HCT116 (cell line): ENCODE measurements around the gene ABL1. TPM values are rescaled to one million over a fixed set of nuclear protein-coding genes. Genes with fewer than 3 reads are reported as not detected.

ENCODE experiments used
- ATAC-seq: fragments of 200-7000 bp; cut with Tn5 transposase; 2 replicates; pipeline ENCODE4 v1.9.1; 2020; ENCODE audit warnings: mild to moderate bottlenecking, moderate library complexity
- BruUV-seq: library from RNA; stranded (reverse); fragments of 400-500 nt; replicated peaks from 2 replicates; lab custom pipeline; 2021; lab: Mats Ljungman, UMichigan
- CTCF ChIA-PET: fragments of 300-600 bp; sonication (Branson Sonifier 250); formaldehyde crosslinking; loops from one replicate; lab custom pipeline; 2021; ENCODE audit warnings: antibody characterized with exemption; lab: Charles Lee
- POLR2A ChIA-PET: fragments of 300-600, 350-600 bp; sonication (Branson Sonifier 250); formaldehyde crosslinking; loops from one replicate; lab custom pipeline; 2021; ENCODE audit warnings: antibody characterized with exemption; lab: Charles Lee
- RAD21 ChIA-PET, 2 experiments: fragments of 300-600 bp; sonication (Branson Sonifier 250); formaldehyde crosslinking; loops; one replicate each; lab custom pipeline; 2023; ENCODE audit warnings: low total read pairs in 2 of 2; ENCODE audit not compliant: uncharacterized antibody in 2 of 2, unreplicated experiment in 2 of 2, low non-redundant PET in 1 of 2; lab: Charles Lee
- DNase-seq: peaks from one replicate; pipeline ENCODE4 v3.0.0-alpha.2; 2010; ENCODE audit warnings: low read depth, low spot score
- H2AFZ ChIP-seq: fragments of 200-600 bp; shearing (Covaris generic), sonication (generic); 2 replicates; pipeline ENCODE4 v1.6.1; 2017; ENCODE audit warnings: low read depth, mixed run types, mixed read lengths, antibody characterized with exemption, low read length; ENCODE audit not compliant: poor library complexity, severe bottlenecking
- H3K27ac ChIP-seq: 2 replicates; pipeline ENCODE4 v1.5.1; 2012; ENCODE audit warnings: low read depth, low read length
- H3K27me3 ChIP-seq: fragments of 200-600 bp; sonication (generic); 2 replicates; pipeline ENCODE4 v1.6.1; 2016; ENCODE audit warnings: mixed run types, low read length, mixed read lengths; ENCODE audit not compliant: insufficient read depth
- H3K36me3 ChIP-seq, 2 experiments: fragments of 200-500 bp in 1 of 2; fragments of 200-600 bp in 1 of 2; sonication (Bioruptor generic) in 1 of 2; sonication (generic) in 1 of 2; 2 replicates each; pipeline versions ENCODE4 v1.5.1 to v1.6.1; 2014 to 2016; ENCODE audit warnings: low read length in 2 of 2, inconsistent platforms in 1 of 2, mixed read lengths in 1 of 2, mixed run types in 1 of 2; ENCODE audit not compliant: insufficient read depth in 2 of 2, control insufficient read depth in 1 of 2
- H3K4me1 ChIP-seq, 2 experiments: fragments of 200-600 bp in 1 of 2; sonication (generic) in 1 of 2; 2 replicates each; pipeline versions ENCODE4 v1.5.1 to v1.6.1; 2012 to 2017; ENCODE audit warnings: low read length in 2 of 2, inconsistent platforms in 1 of 2, mild to moderate bottlenecking in 1 of 2, mixed read lengths in 1 of 2, mixed run types in 1 of 2, moderate library complexity in 1 of 2; ENCODE audit not compliant: insufficient read depth in 2 of 2, control insufficient read depth in 1 of 2
- H3K4me2 ChIP-seq: fragments of 200-600 bp; sonication (generic); 2 replicates; pipeline ENCODE4 v1.6.1; 2017; ENCODE audit warnings: mixed run types, low read length, mixed read lengths
- H3K4me3 ChIP-seq, 2 experiments: fragments of 200-600 bp in 1 of 2; sonication (generic) in 1 of 2; replicated peaks in 1 of 2; 2 replicates each; pipeline ENCODE4 v1.5.1; 2011 to 2016; ENCODE audit warnings: low read length in 2 of 2, control low read depth in 1 of 2, low read depth in 1 of 2, mild to moderate bottlenecking in 1 of 2, mixed read lengths in 1 of 2, mixed run types in 1 of 2
- H3K79me2 ChIP-seq: fragments of 200-600 bp; sonication (generic); 2 replicates; pipeline ENCODE4 v1.6.1; 2017; ENCODE audit warnings: mild to moderate bottlenecking, mixed run types, low read length, moderate library complexity, mixed read lengths; ENCODE audit not compliant: insufficient read depth
- H3K9ac ChIP-seq: fragments of 200-600 bp; sonication (generic); 2 replicates; pipeline ENCODE4 v1.6.1; 2016; ENCODE audit warnings: low read length, mixed read lengths
- H3K9me2 ChIP-seq: fragments of 200-600 bp; sonication (generic), shearing (Covaris generic); 2 replicates; pipeline ENCODE4 v1.6.1; 2017; ENCODE audit warnings: mixed run types, mild to moderate bottlenecking, moderate library complexity; ENCODE audit not compliant: insufficient read depth
- H3K9me3 ChIP-seq, 2 experiments: fragments of 200-500 bp in 1 of 2; fragments of 200-600 bp in 1 of 2; sonication (Bioruptor generic) in 1 of 2; sonication (generic) in 1 of 2; 2 replicates each; pipeline ENCODE4 v1.6.1; 2014 to 2017; ENCODE audit warnings: low read length in 2 of 2, mixed read lengths in 2 of 2, inconsistent platforms in 1 of 2, low read depth in 1 of 2, mild to moderate bottlenecking in 1 of 2, mixed run types in 1 of 2, moderate library complexity in 1 of 2; ENCODE audit not compliant: control insufficient read depth in 1 of 2, insufficient read depth in 1 of 2
- H4K20me1 ChIP-seq: fragments of 200-600 bp; sonication (generic), shearing (Covaris generic); 2 replicates; pipeline ENCODE4 v1.6.1; 2017; ENCODE audit warnings: mixed run types, mild to moderate bottlenecking, moderate library complexity; ENCODE audit not compliant: insufficient read depth
- CBX3 ChIP-seq: IDR thresholded peaks from 2 replicates; pipeline ENCODE4 v1.6.1; 2012; ENCODE audit warnings: low read depth
- EGR1 ChIP-seq: IDR thresholded peaks from 2 replicates; pipeline ENCODE4 v1.6.1; 2012; ENCODE audit warnings: low read depth
- EZH2 ChIP-seq: fragments of 200-600 bp; sonication (generic); IDR thresholded peaks from 2 replicates; pipeline ENCODE4 v1.6.1; 2017; ENCODE audit warnings: antibody characterized with exemption, mixed run types
- MAX ChIP-seq: IDR thresholded peaks from 2 replicates; pipeline ENCODE4 v1.6.1; 2012
- POLR2A ChIP-seq: IDR thresholded peaks from 2 replicates; pipeline ENCODE4 v1.7.0; 2011; ENCODE audit warnings: borderline replicate concordance; ENCODE audit not compliant: insufficient read depth, insufficient read length; ENCODE audit errors: extremely low read depth
- POLR2AphosphoS5 ChIP-seq: IDR thresholded peaks from 2 replicates; pipeline ENCODE4 v1.6.1; 2011; ENCODE audit warnings: mild to moderate bottlenecking, low read depth, low read length, moderate library complexity
- YY1 ChIP-seq: IDR thresholded peaks from 2 replicates; pipeline ENCODE4 v1.6.1; 2011; ENCODE audit warnings: low read length, low read depth, moderate library complexity, mild to moderate bottlenecking; ENCODE audit not compliant: insufficient replicate concordance; ENCODE audit errors: extremely low read depth
- ZBTB33 ChIP-seq: IDR thresholded peaks from 2 replicates; pipeline ENCODE4 v1.6.1; 2011; ENCODE audit warnings: mild to moderate bottlenecking, low read length, moderate library complexity; ENCODE audit not compliant: insufficient replicate concordance; ENCODE audit errors: extremely low read depth
- ZFX ChIP-seq: fragments of 450-650 bp; IDR thresholded peaks from 2 replicates; pipeline ENCODE4 v1.6.1; 2017
- intact Hi-C: fragments of 100-400 bp; cut with micrococcal nuclease; formaldehyde crosslinking; loops from 2 replicates; pipeline ENCODE4 v1.10.0; 2022
- total RNA-seq: library from RNA; stranded (reverse); gene quantifications from one replicate; pipeline ENCODE4 v1.2.1, GENCODE V29; 2021; ENCODE audit not compliant: unreplicated experiment

The ABL1 gene
- total RNA-seq, 1 experiment from 2014 or later: 54.7 TPM

GRCh38 chr9:130923611-130924447 is 88.8 kb downstream of the ABL1 start:
- ChIA-PET CTCF (no interaction called here), POLR2A (no interaction called here), RAD21 (no interaction called here)
- H3K9ac ChIP-seq: no peak overlapping the region
- no peaks in the 10 kb centered on the region for H3K9me2 ChIP-seq
- no peak overlapping the region for H2AFZ ChIP-seq
- H3K27ac ChIP-seq: no peak overlapping the region
- BruUV-seq: no TSS peak
- no peaks in the 10 kb centered on the region for H3K27me3 ChIP-seq
- H3K4me1 ChIP-seq: peaks cover 18 to 20% of the 10 kb centered on the region in 2 experiments
- H4K20me1 ChIP-seq: no peaks in the 10 kb centered on the region
- no peak overlapping the region for H3K4me3 ChIP-seq
- DNase-seq (no peak), ATAC-seq (no peak)
- TF ChIP-seq POLR2A (no peak), ZBTB33 (no peak), EGR1 (no peak), EZH2 (no peak), YY1 (no peak), ZFX (no peak), CBX3 (no peak), MAX (no peak), POLR2AphosphoS5 (no peak)
- H3K9me3 ChIP-seq: no peaks in the 10 kb centered on the region
- no peaks in the 10 kb centered on the region for H3K79me2 ChIP-seq
- intact Hi-C loops: no loop called here
- H3K36me3 ChIP-seq: no peaks in the 10 kb centered on the region
- H3K4me2 ChIP-seq: no peak overlapping the region
